HG03280 (cell line): ENCODE data around the gene IL12RB1.

Experiments
- ATAC-seq: cut with Tn5 transposase; IDR thresholded peaks from one replicate; pipeline ENCODE4 v1.9.1; 2021; ENCODE audit warnings: mild to moderate bottlenecking, moderate library complexity; ENCODE audit not compliant: unreplicated experiment

The IL12RB1 gene

GRCh38 chr19:18090545-18091216 lies 3.9 kb upstream of the IL12RB1 start:
- no peak for ATAC-seq

- no peak for ATAC-seq
Observed at GRCh38 chr19:18089726-18090125, 3.0 kb upstream of the IL12RB1 start.

DNA sequence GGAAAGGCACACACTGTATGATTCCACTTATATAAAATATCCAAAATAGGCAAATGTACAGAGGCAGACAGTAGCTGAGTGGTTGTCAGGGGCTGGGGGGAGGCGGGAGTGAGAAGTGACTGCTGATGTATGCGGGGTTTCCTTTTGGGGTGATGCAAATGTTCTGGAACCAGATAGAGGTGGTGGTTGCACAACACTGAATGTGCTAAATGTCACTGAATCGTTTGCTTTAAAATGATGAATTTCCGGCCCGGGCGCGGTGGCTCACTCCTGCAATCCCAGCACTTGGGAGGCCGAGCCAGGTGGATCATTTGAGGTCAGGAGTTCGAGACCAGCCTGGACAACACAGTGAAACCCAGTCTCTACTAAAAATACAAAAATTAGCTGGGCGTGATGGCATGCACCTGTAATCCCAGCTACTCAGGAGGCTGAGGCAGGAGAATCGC lies 2.4 kb upstream of the IL12RB1 start:
- peak; percentile 46 for ATAC-seq

DNA sequence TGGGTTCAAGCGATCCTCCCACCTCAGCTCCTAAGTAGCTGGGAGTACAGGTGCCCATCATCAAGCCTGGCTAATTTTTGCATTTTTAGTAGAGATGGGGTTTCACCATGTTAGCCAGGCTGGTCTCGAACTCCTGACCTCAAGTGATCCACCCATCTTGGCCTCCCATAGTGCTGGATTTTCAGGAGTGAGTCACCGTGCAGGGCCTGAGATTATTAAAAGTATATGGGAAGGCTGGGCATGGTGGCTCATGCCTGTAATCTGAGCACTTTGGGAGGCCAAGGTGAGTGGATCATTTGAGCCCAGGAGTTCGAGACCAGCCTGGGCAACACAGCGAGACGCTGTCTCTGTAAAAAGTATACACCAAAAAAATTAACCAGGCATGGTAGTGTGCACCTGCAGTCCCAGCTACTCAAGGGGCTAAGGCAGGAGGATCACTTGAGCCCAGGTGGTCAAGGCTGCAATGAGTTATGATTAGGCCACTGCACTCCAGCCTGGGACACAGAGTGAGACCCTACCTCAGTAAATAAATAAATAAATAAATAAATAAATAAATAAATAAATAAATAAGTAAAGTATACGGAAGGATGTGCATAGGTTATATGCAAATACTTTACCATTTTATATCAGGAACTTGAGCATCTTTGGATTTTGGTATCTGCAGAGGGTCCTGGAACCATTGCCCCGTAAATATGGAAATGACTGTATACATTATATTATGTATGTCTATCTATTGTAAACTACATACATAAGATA lies 854 bp downstream of the IL12RB1 start:
- ATAC-seq = no peak

DNA sequence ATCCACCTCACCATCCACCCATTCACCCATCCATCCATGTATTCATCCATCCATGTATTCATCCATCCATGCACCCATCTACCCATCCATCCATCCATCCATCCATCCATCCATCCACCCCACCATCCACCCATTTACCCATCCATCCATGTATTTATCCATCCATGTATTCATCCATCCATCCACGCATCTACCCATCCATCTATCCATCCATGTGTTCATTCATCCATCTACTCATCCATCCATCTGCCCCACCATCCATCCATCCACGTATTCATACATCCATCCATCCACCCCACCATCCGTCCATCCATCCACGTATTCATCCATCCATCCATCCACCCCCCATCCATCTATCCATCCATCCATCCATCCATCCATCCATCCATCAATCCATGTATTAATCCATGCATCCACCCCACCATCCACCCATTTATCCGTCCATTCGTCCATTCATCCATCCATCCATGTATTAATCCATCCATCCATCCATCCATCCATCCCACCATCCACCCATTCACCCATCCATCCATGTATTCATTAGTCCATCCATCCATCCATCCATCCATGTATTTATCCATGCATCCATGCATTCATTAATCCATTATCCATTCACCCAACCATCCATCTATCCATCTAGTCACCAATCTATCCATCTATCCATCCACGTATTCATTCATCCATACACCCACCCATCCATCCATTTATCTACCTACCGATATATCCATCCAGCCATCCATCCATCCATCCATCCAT lies 2.6 kb downstream of the IL12RB1 start:
- ATAC-seq = no peak

GRCh38 chr19:18074192-18074591 lies 12.5 kb downstream of the IL12RB1 start:
- ATAC-seq = no peak

- no peak for ATAC-seq
Observed at GRCh38 chr19:18073197-18073596, 13.5 kb downstream of the IL12RB1 start.

- ATAC-seq = no peak
Observed at GRCh38 chr19:18072335-18072734, 14.4 kb downstream of the IL12RB1 start.

DNA sequence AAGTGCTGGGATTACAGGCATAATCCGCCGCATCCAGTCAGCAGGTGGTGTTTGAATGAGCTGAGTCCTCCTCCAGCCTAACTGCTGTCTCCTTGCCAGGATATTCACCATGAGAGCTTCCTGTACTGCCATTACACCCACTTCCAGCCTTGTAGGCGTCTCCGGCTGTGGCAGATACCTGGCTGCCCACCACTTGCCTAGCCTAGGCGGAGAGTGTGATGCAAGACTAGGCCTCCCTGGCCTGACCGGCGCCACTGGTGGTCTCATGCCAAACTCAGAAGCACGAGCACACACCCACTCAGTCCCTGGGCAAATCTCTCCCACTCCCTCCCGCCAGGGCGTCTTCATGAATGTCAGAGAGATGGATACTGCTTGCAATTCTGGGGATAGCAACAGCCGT lies 16.6 kb downstream of the IL12RB1 start:
- no peak for ATAC-seq

DNA sequence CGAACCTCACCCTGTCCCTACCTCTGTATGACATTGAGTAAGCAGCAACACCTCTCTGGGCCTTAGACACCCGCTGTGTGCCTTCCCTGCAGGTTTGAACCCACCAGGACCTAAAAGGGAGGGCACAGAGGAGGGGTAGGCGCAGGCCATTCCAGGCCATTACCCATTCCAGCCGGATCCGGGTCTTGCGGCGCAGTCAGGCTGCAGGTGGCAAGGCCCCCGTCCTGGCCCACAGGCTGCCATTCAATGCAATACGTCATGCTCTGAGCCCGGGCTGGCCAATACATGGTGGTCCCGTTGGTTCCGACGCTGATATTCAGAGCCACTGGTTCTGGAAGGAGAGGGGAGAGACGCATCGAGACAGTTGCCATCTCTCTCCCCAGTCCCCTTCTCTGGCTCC lies 17.4 kb downstream of the IL12RB1 start:
- no peak for ATAC-seq

DNA sequence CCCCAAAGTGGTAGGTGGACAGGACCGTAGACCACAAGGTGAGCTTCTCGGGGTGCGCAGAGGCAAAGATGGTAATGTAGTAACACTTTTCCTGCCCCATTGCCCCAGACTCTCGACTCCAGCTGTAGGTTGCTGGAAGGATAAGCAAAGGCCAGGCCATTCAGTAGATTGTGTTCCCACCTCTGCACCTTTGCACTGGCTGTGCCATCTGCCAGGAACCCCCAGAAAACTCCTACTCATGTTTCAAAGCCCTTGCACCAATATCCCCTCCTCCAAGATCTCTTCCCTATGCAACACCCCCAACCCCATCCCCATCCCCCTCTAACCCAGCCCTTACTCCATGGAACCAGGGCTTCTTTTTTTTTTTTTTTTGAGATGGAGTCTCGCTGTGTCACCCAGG lies 18.3 kb downstream of the IL12RB1 start:
- ATAC-seq = no peak

- ATAC-seq = no peak
Observed at GRCh38 chr19:18065173-18065495, 21.6 kb downstream of the IL12RB1 start.

DNA sequence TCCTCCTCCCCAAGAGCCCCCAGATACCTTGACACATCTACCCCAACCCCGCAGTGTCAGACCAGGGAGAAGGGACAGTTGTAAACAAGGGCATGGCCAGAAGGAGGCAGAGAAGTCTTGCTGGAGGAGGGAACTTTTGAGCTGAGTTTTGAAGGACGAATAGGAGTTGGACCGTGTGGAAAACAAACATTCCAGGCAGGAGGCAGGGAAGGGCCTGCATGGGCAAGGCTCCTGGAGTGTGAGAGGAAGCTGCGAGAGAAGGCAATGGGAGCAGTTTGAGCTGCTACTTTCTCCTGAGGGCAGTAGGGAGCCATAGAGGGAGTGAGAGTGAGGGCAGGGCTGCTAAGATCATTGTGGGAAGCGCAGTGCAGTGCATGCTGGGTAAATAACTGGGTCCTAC lies 23.3 kb downstream of the IL12RB1 start:
- ATAC-seq = no peak

GRCh38 chr19:18062028-18062427 lies 24.7 kb downstream of the IL12RB1 start:
- ATAC-seq = no peak

DNA sequence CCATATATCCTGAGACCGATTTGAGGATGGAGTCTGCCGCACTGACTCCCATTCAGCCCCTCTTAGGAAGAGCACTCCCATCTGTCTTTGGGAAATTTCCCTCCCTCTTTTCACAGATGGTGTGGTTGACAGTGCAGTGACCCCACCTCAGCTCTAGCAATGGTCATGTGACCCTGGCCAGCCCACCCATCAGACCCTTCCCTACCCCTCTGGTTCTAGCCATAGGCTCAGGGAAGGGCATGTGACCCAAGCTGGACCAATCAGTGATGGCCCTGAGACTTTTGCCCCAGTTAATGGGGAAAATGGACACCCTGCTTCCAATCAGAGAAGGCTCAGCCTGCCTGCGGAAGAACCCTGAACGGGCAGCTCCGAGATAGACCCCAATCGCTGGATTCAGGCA lies 26.3 kb downstream of the IL12RB1 start:
- no peak for ATAC-seq

GRCh38 chr19:18059902-18060301 lies 26.8 kb downstream of the IL12RB1 start:
- no peak for ATAC-seq

- ATAC-seq = no peak
Observed at GRCh38 chr19:18059297-18059696, 27.4 kb downstream of the IL12RB1 start.

- peak; percentile 55 for ATAC-seq
Observed at GRCh38 chr19:18058208-18059009, 28.3 kb downstream of the IL12RB1 start.

DNA sequence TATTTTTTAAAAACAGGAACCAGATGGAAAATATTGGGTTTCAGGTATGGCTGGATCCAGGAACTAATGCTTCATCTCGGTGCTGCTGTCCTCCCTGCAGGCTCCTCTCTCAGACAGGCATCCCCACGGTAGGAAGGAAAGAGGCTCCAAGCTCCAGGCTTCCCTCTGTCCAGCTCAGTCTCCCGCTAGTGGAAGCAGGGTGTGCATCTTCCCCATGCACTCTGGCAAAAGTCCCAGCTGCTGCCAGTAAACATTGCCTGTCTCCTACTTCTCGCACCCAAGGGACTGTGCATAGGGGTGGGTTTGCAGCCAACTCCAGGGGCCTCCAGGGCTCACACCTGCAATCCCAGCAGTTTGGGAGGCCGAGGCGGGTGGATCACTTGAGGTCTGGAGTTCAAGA lies 29.2 kb downstream of the IL12RB1 start:
- ATAC-seq = no peak

GRCh38 chr19:18055967-18056366 lies 30.8 kb downstream of the IL12RB1 start:
- ATAC-seq = no peak

DNA sequence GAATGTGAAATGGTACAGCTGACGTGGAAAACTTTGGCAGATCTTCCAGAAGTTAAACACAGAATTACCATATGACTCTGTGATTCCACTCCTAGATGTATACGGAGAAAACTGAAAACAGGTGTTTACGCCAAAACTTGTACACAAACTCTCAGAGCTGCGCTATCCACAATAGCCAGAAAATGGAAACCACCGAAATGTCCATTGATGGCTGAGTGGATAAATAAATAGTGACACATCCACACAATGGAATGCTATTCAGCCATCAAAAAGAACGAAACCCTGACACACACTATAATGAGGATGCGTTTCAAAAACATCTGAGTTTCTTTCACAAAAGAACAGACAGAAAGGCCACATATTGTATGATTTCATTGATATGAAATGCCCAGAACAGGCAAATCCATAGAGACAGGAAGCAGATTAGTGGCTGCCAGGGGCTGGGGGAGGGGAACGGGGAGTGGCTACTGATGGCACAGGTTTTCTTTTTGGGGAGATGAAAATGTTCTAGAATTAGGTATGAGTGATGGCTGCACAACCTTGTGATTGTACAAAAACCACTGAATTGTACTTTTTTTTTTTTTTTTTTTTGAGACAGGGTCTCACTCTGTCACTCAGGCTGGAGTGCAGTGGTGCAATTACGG lies 33.0 kb downstream of the IL12RB1 start:
- ATAC-seq = no peak
